HG03342 (cell line): ENCODE measurements around the gene CCDC144A.
"Not testable (repeated sequence)": the region's sequence is repeated elsewhere in the genome, so short reads cannot be mapped to it uniquely, and the experiment has no call there.

Experiments
- ATAC-seq: cut with Tn5 transposase; IDR thresholded peaks from one replicate; pipeline ENCODE4 v1.9.1; 2021; ENCODE audit warnings: mild to moderate bottlenecking, moderate library complexity; ENCODE audit not compliant: unreplicated experiment

The CCDC144A gene

GRCh38 chr17:16751924-16752287, 61.9 kb downstream of the CCDC144A start:
- ATAC-seq = not testable (repeated sequence)

- ATAC-seq = not testable (repeated sequence)
These were observed 67.5 kb downstream of the CCDC144A start for GRCh38 chr17:16757520-16757919.

DNA sequence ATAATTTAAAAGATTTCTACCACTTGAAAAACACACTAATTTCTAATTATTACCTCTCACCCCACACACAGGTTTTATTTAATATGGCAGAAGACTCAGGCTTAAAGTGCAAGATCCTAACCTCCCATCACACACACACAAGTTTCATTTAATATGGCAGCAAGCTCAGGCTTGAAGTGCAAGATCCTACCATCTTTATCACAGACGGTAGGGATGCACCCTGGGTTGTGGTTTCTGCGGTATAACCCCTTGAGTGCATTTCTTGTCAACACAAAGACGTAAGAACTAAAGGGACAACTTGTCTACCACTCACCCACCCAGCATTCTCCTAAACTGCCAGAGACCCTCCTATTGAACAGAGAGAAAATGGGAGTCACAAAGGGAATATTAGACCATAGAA, 68.1 kb downstream of the CCDC144A start:
- ATAC-seq = not testable (repeated sequence)

DNA sequence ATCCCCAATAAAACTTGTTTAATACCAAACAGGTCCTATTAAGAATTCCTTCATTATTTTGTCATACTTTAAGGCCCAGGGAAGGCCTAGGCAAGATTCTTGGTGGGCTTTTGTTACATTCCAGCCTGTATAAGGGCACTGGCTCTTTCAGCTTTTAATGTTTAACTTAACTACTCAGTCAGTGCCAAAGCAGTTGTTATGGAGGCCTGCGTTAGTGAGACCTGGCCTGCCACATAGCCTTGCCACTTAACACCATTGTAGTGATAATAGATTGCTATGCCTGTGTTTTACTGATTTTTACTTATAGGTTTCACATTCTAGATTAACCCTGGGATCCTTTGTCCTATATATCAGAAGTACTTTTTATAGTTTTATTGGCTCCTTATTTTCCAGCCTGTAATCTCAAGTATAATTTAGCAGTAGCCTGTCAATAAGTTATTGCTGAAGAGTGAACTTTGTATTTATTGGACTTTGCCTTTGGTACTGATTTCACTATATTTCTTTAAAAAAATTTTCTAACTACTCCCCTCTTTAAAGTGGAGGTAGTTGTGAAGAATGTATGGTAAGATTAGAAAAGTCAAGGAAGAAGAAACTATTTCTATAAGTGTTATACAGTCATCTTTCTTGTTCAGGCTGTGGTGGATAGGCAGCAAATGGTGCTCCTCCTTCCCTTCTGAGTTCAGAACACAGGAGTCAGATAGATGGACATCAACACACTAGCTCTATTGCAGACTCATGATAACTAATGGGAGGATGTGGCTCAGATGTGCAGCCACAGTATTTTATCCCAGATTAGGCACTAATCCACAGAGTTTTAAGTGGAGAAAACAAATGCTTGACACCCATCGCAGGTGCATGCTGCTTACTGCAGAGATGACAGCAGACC, 78.5 kb downstream of the CCDC144A start:
- ATAC-seq = not testable (repeated sequence)

DNA sequence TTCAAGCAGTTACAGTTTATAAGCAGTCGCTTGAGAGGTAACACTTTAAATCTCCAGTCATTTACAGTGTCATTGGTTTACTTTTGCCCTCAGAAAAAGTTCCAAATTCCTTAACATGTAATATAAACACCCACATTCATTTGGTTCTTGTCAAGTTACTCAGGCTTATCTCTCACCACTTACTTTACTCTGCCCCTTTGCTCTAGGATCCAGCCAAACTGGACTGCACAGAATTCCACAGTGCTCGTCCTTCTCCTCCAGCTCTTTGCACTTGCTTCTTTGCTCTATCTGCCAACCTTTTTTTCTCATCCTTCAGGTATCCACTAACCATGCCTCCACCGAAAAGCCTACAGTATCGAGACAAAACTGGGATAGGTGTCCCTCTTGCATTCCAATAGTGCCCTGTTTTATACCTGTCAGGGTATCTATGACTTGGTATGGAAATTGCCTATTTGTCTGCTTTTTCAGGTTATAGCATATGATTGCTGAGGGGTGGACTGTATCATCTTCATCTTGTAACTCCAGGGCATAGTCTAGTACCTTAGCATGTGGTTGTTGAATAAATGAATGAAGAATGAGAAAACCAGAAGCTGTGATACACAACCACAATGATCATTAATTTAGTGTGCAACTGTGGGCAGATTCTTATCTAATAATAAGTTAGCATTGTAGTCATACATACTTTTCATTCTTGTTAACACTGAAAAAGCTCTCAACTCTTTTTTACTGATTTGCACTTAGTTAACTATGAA, 82.5 kb downstream of the CCDC144A start:
- ATAC-seq = not testable (repeated sequence)

- not testable (repeated sequence) for ATAC-seq
These were observed 83.1 kb downstream of the CCDC144A start for GRCh38 chr17:16773146-16773522.

GRCh38 chr17:16787851-16788250, 97.8 kb downstream of the CCDC144A start:
- ATAC-seq = not testable (repeated sequence)

DNA sequence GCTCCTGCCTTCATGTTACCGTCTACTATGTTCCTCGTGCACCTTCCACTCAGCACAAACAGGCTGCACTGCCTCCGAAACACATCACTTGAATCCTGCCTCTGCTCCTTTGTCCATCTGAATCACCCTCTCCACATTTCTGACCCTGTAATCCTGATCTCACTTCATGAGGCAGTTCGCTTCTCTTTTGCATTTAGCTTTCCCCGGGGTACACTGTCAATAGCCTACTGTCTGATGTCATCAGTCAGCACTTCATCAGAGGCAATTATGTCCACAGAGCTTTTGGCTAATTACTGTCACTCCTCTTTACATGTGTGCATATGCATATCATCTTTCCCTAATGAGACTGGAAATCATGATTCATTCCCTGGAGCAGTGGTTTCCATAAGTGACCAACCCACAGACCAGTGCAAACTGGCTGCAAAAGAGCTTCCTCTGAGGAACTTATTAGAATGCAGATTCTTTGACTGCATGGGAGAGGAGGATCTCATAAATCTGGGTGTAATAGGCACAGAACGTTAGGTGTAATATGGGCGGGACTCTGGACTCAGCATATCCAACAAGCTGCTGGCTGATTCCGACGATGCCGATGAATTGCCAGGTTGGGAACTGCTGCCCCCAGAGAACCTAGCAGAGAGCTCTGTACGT, 99.0 kb downstream of the CCDC144A start:
- not testable (repeated sequence) for ATAC-seq

DNA sequence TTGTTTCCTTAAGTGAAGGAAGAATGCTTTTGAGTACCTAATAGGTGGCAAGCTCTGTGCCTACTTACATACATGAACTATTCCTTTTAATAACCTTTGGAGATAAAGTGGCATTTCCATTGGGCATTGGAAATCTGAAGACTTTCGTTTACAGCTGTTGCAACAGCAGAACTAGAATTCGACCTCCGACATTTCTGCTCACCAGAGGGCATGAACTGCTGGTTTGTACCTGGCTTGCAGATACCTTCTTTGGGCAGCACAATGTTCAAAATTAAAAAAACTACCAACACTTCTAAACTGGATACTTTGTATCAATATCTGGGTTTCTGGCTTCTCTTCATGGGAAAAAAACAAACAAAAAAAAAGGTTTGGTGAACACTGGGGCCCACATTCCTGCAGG, 99.6 kb downstream of the CCDC144A start:
- ATAC-seq = not testable (repeated sequence)

GRCh38 chr17:16790313-16790871, 100.4 kb downstream of the CCDC144A start:
- ATAC-seq = not testable (repeated sequence)

DNA sequence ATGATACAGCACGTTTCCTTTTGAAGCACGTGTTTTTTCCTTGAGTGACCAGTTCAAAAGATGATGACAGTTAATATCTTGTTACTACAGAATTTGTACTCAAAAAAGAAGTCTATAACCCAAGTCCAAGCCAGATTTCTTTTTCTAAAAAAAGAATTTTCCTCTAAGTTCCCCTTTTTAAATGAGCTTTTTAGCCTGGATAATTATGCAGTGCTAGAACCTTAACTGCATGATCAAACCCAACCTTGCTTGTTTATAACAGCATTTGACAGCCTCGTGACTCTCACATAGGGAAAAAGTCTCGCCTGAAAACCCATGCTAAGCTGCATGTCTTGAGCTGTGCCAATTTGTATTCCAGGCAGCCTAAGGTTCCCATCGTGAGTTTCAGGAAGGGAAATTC, 104.2 kb downstream of the CCDC144A start:
- not testable (repeated sequence) for ATAC-seq

DNA sequence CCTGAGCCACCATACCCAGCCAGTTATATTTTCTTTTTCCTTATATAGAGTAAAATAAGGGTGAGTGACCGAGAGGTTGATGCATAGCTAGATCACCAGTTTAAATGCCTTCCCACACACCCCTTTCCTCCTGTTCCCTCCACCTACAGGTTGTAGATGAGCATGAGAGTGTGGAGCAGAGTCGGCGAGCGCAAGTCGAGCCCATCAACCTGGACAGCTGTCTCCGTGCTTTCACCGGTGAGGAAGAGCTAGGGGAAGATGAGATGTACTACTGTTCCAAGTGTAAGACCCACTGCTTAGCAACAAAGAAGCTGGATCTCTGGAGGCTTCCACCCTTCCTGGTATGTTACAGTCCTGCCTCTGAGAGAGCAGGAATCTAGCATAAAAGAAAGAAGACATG, 105.9 kb downstream of the CCDC144A start:
- ATAC-seq = not testable (repeated sequence)

DNA sequence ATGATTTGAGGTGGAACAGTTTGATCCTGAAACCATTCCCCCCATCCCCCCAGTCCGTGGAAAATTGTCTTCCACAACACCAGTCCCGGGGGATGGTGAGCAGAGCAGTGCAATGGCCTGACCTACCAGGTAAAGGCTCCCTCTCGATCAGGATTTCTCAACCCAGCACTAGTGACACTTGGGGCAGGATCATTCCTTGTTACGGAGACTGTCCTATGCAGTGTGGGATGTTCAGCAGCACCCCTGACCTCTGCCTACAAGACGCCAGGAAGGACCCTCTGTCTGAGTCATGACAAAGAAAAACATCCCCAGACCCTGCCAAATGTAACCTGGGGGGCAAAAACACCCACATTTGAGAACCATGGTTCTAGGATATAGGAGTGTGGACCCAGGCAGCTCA, 114.8 kb downstream of the CCDC144A start:
- not testable (repeated sequence) for ATAC-seq

- not testable (repeated sequence) for ATAC-seq
These were observed 116.6 kb downstream of the CCDC144A start for GRCh38 chr17:16806599-16806998.

DNA sequence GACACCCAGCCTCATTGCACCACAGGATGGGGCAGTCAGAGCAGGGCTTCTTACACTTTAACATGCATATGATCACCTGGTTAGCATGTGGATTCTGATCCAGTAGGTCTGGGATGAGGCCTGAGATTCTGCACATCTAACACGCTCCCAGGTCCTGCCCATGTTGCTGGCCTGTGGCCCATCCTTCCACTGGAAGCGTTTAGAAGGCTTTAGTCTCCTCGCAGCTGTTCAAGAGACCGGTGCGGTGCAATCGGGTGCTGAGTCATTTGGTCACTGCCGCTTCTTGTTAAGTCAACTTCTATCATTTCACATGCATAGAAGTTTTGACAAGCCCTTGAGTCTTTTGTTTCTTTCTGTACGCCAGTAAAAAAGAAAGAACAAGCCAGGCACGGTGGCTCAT, 117.6 kb downstream of the CCDC144A start:
- ATAC-seq = not testable (repeated sequence)

DNA sequence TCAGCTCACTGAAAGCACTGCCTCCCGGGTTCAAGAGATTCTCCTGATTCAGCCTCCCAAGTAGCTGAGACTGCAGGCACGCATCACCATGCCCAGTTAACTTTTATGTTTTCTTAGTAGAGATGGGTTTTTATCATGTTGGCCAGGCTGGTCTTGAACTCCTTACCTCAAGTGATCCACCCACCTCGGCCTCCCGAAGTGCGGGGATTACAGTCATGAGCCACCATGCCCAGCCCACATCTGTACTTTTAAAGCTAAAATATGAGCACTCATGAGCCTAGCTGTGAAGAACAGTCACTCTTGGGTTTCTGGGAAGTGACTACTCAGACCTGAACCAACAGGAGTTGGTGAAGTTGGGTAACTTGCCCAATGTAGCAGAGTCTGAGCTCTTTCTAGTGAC, 120.2 kb downstream of the CCDC144A start:
- not testable (repeated sequence) for ATAC-seq

GRCh38 chr17:16812126-16812525, 122.1 kb downstream of the CCDC144A start:
- not testable (repeated sequence) for ATAC-seq

DNA sequence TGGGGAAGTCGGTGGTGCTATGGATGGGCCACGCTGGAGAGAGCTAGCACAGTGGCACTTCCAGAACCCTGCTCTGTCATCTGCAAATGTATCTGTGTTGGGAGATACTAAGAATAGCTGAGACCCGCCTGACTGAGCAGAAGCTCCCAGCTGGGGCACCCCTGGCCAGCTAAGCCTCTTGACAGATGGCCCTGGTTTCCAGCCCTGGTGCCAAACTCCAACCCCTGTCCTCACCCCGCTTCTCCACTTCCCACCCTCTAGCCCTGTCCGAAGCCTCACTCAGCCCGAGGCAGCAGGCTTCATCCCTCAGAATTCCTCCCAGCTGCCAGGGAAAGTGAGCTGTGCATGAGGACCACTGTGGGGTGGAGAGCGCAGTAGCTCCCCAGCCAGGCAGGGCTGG, 124.4 kb downstream of the CCDC144A start:
- ATAC-seq = no peak

DNA sequence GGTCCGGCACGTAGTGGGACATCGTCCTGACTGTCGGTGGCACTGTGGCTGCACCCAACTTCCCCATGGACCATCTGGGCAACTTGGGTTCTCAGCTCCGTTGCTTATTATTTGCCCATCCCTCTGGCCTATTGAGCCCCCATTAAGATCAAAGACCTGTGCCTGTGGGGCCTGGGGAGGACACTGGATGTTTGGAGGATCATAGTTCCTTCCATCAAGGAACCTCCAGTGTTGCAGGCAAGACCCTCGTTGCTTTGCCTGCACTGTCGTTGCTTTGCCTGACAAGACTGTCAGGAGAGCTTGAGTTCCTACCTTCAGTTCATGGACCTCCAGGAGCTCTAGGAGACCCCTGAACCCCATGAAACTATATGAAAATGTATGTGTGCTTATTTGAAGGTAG, 127.2 kb downstream of the CCDC144A start:
- ATAC-seq = no peak

- not testable (repeated sequence) for ATAC-seq
These were observed 127.9 kb downstream of the CCDC144A start for GRCh38 chr17:16817940-16818339.

- no peak for ATAC-seq
These were observed 128.3 kb downstream of the CCDC144A start for GRCh38 chr17:16818340-16818739.
